HT1080 (cell line): ENCODE measurements around the gene HIVEP2. TPM values are rescaled to one million over a fixed set of nuclear protein-coding genes. Genes with fewer than 3 reads are reported as not detected.

Source experiments
- DNase-seq: peaks from one replicate; pipeline ENCODE4 v3.0.0-alpha.2; 2015; ENCODE audit warnings: low read depth
- total RNA-seq: library from RNA; depleted of rRNA; stranded (reverse); fragments of >200 nt; shearing (Covaris generic); gene quantifications from 2 replicates; pipeline ENCODE4 v1.2.3, GENCODE V29; 2014

Gene HIVEP2
- total RNA-seq, 1 experiment from 2014 or later, result 7.0 TPM

DNA sequence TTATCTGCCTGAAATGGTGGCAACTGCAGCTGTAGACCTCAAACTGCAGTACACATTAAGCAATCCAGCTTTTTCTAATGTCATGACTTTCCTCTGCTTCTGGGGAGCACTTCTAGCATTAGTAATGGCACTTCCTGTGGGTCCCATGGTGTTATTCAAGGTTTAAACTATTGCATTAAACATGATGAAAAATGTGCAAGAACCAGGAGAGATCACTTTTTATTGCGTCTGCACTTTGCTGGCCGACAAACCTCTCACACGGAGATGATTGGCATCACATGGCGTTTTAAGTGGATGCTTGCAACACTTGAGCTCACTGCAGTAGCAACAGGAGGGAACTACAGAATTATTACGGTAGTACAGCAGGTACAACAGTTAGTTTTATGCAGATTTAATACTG, 148.4 kb downstream of the HIVEP2 start:
- no peak for DNase-seq

DNA sequence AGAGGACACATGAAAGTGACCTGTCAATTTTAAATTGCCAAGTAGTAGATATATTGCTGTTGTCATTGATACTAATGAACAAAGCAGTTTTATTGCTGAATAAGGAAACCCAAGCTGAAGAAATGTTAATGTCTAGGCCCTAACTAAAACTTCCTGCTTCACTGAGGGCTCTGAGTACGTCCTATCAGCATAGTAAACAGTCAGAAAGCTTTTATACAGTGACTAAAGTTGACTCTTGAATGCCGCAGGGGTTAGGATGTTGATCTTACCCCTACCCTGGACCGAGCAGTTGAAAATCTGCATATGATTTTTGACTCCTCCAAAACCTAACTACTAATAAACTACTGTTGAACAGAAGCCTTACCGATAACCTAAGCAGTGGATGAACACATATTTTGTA, 149.0 kb downstream of the HIVEP2 start:
- DNase-seq, result no peak

DNA sequence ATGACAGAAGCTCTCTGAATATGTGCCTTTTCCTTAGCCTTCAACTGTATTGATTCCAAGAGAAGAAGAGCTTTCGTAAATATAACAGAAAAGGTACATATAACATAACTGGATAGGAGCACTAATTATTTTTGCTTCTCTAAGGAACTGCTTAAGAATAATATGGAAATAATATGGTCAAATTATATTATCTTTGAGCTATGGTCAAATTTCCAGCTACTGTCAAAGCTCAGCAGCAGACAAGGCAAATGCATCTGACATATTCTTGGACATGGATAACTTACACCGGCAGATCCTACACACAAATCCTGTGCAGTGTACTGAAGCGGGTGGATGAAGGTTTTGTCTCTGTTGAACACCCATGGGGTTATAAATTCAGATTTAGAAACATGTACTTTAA, 150.6 kb downstream of the HIVEP2 start:
- DNase-seq, result no peak

DNA sequence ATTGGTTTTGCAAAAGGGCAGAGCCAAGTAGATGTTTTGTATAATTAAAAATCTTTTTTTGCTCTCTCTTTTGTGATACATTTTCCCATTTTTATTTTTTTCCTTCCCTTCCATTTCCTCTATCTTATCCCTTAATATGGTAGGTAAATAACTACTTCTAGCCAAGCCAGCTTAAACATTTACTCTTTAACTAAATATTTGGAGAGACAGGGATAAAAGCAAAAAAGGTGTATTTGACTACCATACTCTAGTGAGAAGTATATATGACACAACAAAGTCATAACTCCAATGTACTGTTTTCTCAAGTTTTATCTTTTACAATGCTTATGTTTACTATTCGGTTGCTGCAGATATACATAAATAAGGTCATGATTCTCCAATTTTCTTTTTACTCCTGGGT, 154.7 kb downstream of the HIVEP2 start:
- DNase-seq, result no peak

DNA sequence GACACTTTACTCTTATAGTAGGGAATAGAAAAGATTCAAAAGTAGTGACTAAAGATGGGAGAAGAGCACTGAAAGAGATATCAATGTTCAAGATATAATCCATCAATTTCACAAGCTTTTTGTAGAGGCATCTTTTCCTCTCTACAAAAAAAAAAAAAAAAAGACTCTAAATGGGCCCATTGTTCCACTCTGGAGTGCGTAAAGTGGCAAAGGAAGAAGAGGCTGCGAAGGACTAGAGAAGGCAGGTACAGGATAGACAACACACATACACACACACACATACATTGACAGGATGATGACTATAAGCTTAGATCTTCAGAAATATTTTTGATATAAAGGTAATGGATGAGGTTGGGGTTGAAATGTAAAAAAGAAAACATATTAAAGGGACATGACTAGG, 157.6 kb downstream of the HIVEP2 start:
- no peak for DNase-seq

DNA sequence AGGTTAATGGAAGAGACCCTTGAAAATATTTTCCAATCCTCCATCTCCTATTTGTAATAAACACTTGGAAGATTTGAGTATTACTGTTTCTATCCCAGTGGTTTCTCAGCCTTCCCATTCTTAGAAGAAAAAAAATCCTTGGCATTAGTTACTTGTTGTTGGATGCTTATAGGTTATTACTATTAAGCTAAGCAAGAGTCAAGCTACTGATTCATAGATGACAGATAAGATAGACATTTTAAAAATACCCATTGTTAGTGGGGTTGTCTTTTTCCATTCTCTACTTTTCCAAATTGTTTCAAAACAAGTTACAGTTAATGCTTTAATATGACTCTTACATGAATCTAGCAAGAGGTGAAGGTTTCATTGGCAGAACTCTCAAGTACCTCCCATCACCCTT, 158.5 kb downstream of the HIVEP2 start:
- DNase-seq, result no peak

DNA sequence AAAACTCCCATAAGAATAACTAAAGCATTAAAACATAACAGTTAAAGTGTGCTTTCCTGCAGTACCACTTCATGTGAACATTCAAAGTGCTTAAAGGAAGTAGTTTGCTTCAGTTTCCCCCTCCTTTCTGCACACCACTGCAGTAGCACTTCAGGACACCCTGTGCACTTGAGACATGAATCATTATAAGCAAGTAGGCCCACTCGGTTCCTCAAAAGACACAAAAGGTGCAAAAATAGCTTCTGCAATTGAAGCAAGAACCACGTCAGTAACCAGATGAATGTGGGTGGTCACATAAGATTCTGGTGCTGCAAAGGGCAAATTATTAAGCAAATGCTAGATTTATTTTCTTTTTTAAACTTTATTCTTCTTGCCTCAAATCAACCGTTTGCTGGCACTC, 160.6 kb downstream of the HIVEP2 start:
- no peak for DNase-seq

DNA sequence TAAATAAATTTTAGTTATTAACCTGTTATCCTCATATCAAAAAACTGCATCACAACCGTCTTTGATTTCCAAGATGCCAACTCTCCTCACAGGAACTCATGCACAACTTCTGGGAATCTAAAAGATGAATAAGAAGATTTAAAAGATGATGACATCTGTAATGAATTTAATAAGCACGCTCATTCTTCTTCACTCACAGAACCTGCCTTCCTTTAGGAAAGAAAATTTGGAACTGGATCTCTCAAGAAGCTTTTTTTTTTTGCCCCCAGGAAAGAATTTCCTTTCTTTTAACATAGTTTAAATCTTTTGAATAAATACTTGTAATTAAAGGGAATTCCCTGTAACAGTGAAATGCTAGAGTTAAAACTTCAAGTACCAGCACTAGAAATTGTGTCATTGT, 161.5 kb downstream of the HIVEP2 start:
- no peak for DNase-seq

DNA sequence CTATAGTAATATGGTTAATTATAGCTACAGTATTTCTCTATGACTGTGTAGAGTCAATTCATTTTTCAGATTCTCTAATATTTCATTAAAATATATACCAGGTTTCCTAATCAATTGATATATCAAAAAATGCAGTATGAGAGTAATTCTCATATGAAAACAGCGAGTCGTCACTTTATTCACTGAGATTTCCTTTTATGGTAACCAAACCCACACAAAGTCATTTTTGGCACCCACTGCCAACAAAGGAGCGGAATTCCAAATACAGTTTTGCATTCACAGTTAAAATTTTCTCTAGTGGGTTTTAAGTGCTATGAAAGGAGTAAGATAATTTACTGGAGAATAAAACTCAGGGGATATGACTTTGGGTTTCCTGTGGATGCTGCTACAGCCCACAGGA, 163.8 kb downstream of the HIVEP2 start:
- DNase-seq, result no peak

DNA sequence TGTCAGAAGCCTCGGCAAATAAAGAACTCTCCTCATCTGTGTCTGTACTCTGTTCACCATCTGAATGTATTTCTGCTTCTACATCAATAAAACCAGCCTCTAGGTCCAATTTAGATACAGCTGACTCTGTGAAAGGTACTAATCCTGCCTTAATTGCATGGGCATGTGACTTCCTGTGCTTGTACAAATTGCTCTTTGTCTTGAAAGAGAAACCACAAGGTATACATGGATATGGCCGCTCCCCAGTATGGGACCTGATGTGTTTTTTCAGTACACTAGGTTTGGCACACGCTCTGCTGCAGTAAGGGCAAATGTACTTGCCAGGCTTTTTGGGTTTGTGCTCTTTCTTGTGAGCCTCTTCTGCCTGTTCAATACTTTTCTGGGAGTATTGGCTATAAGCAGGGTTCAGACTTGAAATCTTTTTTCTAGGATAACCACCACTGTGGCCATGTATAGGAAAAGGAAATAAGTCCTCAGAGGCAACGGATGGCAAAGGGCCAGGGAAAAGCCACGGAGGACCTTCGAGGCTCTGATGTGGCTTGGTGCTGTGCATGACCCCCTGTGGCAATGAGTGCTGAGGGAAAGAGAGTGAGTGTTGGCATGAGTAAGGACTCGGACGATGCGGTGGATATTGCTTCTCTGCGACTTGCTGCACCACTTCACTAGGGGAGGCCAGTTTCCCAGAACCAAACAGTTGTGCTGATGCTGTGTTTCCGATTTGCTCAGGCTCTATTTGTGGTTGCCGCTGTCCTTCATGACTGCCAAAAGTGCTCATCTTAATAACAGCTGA, 170.9 kb downstream of the HIVEP2 start:
- DNase-seq, result no peak

DNA sequence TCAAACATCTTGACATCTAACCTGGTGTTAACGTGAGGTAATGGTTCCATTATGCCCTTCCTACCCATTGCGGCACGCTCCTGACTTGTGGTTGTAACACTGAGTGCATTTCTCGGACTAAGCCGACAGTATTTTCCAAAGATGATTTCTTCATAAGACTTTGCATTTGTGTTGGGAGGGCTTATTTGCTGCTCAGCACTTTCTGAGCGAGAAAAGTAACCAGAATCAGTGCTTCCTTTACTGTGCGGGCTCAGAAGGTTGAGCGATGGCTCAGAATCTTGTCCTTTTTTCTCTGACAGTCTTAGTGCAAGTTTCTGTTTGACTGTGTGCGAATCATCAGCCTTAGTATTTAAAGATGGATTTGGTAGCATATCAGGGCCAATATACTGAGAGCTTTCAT, 171.7 kb downstream of the HIVEP2 start:
- no peak for DNase-seq

DNA sequence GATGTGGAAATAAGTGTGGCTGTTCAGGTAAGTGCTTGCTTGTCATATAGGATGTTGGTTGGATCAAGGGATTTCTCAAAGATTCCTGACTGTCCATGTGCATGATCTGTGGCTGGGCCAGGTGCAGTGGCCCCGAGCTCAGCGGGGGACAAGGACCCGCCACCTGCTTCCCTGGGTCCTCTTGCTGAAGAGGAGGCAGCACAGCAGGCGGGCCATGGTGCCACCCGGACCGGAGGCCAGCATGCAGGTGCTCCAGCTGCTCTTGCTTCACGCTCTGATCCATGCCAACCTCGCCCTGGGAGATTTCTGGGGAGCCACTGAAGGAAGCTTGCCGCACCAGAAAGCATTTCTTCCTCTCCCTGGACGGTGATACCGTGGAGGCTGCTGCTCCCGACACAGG, 173.8 kb downstream of the HIVEP2 start:
- DNase-seq, result no peak

DNA sequence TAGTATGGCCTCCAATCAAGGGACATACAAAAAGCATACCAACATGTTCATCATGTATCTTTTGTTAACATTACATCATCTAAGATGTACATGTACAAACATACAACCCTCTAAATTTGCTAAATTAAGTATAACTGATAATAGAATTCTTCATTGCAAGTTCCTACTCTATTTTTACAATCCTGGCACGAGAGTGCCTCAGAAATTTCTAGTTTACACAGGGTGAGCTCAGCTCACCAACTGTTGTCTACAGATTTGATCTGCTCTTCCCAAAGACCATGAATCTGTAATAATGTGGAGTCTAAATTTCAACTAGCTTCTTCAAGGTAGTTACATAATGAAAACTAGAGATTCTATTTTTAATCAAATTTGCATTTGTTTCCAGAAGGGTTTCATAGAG, 179.7 kb downstream of the HIVEP2 start:
- DNase-seq, result no peak

DNA sequence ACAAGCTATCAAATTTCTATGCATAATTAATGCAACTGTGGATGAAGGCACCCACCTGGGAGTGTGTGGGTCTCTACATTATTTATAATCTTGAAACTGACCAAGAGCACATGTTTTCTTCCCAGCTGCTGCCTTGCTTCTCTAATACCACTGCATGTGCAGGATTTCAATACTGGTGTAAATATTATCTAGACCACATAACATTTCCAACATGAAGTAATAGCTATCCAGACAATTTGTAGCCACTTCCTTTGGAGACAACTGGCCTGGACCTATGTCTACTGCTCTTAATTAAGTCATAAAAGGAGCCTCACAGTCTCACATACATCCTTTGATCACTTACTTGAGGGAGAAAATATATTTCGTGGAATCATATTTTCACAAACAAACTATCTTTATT, 180.7 kb downstream of the HIVEP2 start:
- no peak for DNase-seq

DNA sequence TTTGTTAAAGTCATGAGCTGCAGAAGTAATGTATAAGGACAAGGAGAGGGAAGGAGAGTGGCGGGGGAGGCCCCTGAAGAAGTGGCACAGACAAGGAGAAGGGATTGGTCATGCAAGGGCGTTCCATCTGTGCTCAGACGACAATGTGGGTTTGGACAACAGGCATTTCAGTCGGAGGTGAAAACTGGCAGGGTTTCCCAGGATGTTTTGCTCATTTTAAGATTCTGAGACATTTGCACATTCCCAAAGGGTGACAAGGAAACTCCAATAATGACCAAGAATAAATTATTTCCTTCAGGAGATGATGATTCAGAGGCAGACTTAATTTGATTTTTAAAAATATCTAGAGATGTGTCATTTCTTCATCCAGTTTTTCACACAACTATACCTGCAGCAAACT, 181.8 kb downstream of the HIVEP2 start:
- peak; percentile 81 for DNase-seq

DNA sequence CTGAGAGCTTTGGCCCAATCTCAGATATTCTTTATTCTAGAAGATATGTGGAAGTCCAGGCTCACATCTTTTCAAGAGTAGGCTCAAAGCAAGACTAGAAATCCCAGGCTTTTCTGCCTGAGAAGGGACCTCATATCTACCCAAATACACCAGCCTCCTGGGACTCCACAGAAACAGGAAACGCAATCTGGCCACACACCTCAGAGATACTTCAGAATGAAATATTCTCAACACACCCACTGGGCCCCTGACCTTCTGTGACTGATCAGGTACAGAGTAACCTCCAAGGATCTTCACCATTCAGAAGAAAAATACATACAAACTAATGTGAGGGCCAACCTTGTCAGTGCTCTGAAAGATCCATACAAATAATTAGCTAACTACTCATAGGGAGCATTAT, 183.2 kb downstream of the HIVEP2 start:
- DNase-seq, result no peak

DNA sequence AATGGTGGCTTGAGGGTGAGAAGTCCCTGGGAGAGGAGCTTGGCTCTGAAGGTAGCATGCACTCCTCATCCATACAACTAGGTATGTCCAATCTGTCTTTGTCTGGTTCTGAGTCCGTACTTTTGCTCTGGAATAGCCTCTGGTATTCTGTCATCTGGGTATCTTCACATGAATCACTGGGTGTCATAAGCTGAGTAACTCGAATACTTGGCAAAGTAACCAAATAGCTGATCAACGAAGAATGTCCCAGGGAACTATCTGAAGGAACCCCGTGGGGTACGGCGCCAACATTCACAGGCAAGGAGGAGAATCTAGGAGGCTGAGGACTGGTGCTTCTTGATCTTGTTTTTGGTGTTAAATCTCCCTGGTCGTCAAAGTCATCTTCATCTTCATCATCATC, 184.8 kb downstream of the HIVEP2 start:
- no peak for DNase-seq

DNA sequence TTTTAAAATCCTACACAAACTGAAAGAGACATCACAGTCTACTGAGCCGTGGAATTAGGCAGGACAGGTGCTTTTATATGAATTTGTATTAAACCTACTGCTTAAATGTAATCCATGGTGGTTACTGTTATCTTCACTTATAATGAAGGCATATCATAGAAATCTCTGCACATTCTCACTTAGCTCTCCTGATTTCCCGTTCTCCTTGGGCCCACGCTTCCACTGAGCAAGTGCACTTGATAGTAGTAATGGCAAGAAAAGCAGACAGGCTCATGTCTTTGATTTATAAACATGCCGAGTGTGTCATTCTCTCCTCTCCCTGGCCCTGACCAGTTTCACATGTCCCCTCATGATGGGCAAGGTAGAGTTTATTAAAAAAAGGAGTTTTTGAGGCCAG, 186.3 kb downstream of the HIVEP2 start:
- no peak for DNase-seq

DNA sequence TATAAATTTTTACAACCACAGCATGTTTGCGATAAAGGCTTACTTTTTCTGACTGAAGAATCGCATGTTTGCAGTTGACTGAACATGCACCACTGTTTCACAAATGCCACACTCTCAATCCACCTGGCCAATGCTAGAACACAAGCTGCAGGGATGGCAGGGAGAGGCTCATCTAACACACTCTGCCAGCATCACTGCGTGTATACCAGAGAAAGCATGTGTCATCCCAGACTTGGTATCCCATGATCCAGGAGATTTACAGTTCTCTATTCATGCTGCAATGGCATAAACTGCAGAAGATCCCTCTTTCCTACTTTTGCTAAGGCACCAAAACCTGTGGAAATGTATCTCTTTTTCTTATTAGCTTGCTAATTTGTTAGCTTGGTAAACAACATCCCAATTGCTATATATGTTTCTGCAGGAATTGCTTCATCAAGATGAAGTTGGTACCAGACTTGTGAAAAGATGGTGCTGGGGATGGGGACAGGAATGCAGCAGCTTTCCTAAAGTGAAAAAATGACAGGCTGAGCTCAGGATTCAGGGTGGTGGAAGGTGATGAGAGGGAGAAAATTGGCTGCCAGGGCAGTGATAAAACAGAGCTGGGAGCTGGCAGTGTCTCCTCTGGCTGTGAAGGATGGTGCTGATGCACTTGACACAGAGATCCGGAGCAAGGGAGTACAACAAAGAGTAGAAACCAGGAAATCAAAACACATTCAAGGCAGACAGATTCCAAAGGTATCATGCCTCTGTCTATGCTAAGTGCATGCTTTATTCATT, 186.9 kb downstream of the HIVEP2 start:
- no peak for DNase-seq

DNA sequence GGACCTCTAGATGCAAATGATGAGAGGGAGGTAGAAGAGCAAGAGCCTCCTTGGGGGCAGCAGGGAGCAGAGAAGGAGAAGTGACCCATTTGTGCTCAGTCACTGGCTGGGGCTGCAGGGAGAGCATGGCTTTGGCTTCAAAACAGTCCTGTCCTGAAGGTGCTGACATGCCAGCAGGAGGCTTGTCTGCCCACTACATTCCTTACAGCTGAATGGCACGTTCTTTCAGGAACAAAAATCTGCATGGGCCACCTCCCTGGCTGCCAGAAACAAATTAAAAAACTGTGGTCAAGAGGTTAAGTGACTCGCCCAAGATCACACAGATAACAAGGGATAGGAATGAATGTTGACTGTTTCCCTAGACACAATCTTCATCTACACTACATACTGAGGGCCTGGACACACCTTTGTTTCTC, 188.8 kb downstream of the HIVEP2 start:
- DNase-seq, result peak; percentile 78

DNA sequence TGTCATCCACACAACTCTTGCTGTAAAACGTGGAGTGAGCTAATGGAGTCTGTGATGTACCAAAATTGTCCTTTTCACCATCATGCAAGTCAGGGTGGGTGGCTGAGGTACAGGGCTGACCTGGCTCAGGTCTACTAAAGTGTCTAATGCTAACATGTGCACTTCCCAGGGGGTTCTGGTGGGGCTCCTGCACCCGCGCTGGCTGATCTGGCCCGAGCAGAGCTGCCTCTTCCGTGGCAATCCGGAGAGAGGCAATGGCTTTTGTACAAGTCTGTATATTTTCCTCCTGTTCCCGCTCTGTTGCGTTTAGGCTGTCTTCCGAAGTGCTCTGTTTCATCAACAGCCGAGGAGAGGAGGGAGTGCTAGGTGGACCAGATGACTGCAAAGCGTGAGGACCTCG, 191.8 kb downstream of the HIVEP2 start:
- DNase-seq, result no peak

DNA sequence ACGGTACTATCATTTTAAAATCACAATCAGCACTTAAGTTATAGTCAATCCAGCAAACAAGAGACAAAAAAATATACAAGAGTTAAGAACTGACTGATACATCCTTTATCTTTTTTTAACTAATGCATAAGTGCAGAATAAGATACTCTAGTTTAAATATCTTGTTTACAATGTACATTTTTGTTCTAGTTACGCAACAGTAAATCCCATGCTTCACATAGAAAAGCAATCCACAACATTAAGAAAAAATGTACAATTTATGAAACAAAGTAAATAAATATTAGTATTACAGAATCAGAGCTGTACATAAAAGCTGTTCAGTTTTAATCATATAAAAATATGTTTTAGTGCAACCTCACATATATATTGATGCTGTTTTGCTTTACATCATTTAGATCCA, 192.6 kb downstream of the HIVEP2 start:
- DNase-seq, result no peak

DNA sequence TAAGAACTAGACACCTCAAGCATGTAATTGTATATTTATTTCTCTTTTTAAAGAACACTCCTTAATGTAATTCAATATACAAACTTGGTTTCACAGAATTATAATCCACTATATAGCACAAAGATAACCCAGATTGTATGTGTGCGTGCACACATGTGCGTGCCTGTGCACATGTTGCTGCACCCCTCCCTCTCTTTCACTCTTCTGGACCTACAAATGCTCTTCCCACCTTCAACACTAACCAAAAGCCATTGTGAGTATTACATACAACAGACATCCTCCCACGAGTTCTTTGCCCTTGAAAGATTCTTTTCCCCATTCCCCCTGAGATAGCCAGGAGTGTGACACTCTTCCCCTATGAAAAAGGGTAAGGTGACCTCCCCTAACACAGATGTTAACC, 193.5 kb downstream of the HIVEP2 start:
- DNase-seq, result no peak
